ENCODE measurements around the gene VSX2. TPM values are rescaled to one million over a fixed set of nuclear protein-coding genes. Genes with fewer than 3 reads are reported as not detected.

Gene VSX2
- total RNA-seq = not detected in 3 replicates
- long read RNA-seq = 0 reads

DNA sequence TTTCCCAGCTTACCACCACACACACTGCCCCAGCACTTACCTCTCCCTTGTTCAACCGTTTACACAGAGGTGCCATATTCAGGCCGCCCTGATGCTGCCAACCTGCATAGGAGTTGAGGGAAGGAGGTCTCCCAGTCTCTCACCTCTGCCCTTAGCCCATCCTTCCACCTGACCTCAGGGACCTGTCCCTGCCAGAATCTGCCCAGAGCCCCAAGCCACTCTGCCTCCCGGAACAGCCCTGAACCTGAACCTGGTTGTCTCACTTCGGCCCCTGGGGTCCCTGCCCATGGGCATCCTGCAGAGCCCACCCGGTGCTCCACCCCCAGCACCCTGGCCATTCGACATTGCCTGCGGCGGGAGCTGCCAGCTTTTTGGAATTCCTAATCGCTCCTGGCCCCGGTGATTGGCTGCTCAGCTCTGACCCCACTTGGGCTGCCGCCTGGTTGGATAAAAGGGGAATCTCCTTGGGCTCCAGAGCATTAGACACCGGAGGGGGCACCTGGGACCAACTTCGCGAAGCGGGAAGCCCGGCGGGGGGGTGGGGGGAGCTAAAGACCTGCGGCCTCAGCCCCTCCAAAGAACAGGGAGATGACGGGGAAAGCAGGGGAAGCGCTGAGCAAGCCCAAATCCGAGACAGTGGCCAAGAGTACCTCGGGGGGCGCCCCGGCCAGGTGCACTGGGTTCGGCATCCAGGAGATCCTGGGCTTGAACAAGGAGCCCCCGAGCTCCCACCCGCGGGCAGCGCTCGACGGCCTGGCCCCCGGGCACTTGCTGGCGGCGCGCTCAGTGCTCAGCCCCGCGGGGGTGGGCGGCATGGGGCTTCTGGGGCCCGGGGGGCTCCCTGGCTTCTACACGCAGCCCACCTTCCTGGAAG, at the start of gene VSX2:
TSS of gene VSX2 (plus strand) at position 476 of the 874 bp plus-strand sequence. CDS start at position 589, 113 bp downstream.
- Mint-ChIP-seq H3K27ac (ENCODE audit: unreplicated experiment) (no peak within 1 kb of the TSS), H3K36me3 (ENCODE audit: low read depth) (no peaks in the 10 kb centered on the region), H3K9me3 (ENCODE audit: low read depth) (no peaks in the 10 kb centered on the region), H3K4me3 (ENCODE audit: unreplicated experiment) (no peak within 1 kb of the TSS), H3K27me3 (ENCODE audit: low read depth) (peaks cover 63% of the 10 kb centered on the region), H3K4me1 (ENCODE audit: low read depth) (peaks cover 11% of the 10 kb centered on the region)
- TF ChIP-seq, protein P1, sequence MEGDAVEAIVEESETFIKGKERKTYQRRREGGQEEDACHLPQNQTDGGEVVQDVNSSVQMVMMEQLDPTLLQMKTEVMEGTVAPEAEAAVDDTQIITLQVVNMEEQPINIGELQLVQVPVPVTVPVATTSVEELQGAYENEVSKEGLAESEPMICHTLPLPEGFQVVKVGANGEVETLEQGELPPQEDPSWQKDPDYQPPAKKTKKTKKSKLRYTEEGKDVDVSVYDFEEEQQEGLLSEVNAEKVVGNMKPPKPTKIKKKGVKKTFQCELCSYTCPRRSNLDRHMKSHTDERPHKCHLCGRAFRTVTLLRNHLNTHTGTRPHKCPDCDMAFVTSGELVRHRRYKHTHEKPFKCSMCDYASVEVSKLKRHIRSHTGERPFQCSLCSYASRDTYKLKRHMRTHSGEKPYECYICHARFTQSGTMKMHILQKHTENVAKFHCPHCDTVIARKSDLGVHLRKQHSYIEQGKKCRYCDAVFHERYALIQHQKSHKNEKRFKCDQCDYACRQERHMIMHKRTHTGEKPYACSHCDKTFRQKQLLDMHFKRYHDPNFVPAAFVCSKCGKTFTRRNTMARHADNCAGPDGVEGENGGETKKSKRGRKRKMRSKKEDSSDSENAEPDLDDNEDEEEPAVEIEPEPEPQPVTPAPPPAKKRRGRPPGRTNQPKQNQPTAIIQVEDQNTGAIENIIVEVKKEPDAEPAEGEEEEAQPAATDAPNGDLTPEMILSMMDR (IDR thresholded peaks at IDR 0.05) = no peak
- DNase-seq (ENCODE audit: low spot score) = peak; percentile 69

- H3K9me3 Mint-ChIP-seq (ENCODE audit: low read depth) = no peaks in the 10 kb centered on the region
- peaks cover 2% of the 10 kb centered on the region for H3K36me3 Mint-ChIP-seq (ENCODE audit: low read depth)
- DNase-seq (ENCODE audit: low spot score) = no peak
- no peak overlapping the region for H3K27ac Mint-ChIP-seq (ENCODE audit: unreplicated experiment)
- peaks cover 3% of the 10 kb centered on the region for H3K4me1 Mint-ChIP-seq (ENCODE audit: low read depth)
- no peaks in the 10 kb centered on the region for H3K27me3 Mint-ChIP-seq (ENCODE audit: low read depth)
- TF ChIP-seq, protein P1 (IDR thresholded peaks at IDR 0.05) = no peak
- no peak overlapping the region for H3K4me3 Mint-ChIP-seq (ENCODE audit: unreplicated experiment)
These were observed 48.2 kb upstream of the VSX2 start for GRCh38 chr14:74190927-74191575.

GRCh38 chr14:74194506-74195274, 44.6 kb upstream of the VSX2 start:
- DNase-seq (ENCODE audit: low spot score) = no peak
- Mint-ChIP-seq H3K27ac (ENCODE audit: unreplicated experiment) (no peak overlapping the region), H3K27me3 (ENCODE audit: low read depth) (no peaks in the 10 kb centered on the region), H3K4me1 (ENCODE audit: low read depth) (no peaks in the 10 kb centered on the region), H3K36me3 (ENCODE audit: low read depth) (peaks cover 12% of the 10 kb centered on the region), H3K4me3 (ENCODE audit: unreplicated experiment) (no peak overlapping the region), H3K9me3 (ENCODE audit: low read depth) (no peaks in the 10 kb centered on the region)
- TF ChIP-seq, protein P1 (IDR thresholded peaks at IDR 0.05) = no peak

- TF ChIP-seq, protein P1 (IDR thresholded peaks at IDR 0.05) = no peak
- Mint-ChIP-seq H3K9me3 (ENCODE audit: low read depth) (no peaks in the 10 kb centered on the region), H3K4me1 (ENCODE audit: low read depth) (no peaks in the 10 kb centered on the region), H3K4me3 (ENCODE audit: unreplicated experiment) (no peak overlapping the region), H3K27ac (ENCODE audit: unreplicated experiment) (no peak overlapping the region), H3K27me3 (ENCODE audit: low read depth) (no peaks in the 10 kb centered on the region), H3K36me3 (ENCODE audit: low read depth) (peaks cover 13% of the 10 kb centered on the region)
- DNase-seq (ENCODE audit: low spot score) = no peak
These were observed 43.6 kb upstream of the VSX2 start for GRCh38 chr14:74195623-74196022.

All from chondrocyte (in vitro differentiated cells).